Superior temporal gyrus (tissue), 1 donor: ENCODE data around the gene BSCL2.
A peak's percentile ranks its signal among the peaks of the same experiment; 100 is the strongest.
"Not testable (repeated sequence)": the region's sequence is repeated elsewhere in the genome, so short reads cannot be mapped to it uniquely, and the experiment has no call there.

ENCODE experiments used
- DNase-seq: peaks from one replicate; pipeline ENCODE4 v3.0.0-alpha.2; 2016; ENCODE audit errors: extremely low spot score

Gene BSCL2

DNA sequence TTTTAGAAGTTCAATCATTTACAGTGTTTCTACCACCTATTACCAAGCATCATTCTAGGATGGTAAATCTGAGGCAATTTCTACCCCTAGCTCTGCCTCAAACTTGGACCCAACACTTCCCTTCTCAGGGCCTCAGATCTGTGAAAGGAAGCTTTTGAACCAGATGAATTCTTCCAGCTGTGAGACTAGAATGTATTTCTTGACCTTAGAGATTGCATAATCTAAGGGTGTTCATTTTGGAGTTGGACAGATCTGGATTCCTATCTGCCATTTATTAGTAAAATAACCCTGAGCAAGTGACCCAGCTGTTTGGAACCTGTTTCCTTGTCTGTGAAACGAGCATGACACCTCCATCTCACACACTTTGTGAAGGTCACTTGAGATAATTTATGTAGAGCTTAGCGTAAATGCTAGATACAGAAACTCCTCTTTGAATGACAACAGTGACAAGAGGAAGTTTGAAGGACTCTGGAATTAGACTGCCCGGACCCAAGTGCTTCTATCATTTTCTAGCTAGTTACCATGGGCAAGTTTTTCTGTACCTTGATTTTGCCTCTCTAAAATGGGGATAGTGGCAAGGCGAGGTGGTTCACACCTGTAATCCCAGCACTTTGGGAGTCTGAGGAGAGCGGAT, 50.3 kb downstream of the BSCL2 start:
- no peak for DNase-seq

GRCh38 chr11:62654297-62654696, 52.9 kb downstream of the BSCL2 start:
- no peak for DNase-seq

GRCh38 chr11:62652161-62653006, 54.8 kb downstream of the BSCL2 start:
- DNase-seq, result no peak

DNA sequence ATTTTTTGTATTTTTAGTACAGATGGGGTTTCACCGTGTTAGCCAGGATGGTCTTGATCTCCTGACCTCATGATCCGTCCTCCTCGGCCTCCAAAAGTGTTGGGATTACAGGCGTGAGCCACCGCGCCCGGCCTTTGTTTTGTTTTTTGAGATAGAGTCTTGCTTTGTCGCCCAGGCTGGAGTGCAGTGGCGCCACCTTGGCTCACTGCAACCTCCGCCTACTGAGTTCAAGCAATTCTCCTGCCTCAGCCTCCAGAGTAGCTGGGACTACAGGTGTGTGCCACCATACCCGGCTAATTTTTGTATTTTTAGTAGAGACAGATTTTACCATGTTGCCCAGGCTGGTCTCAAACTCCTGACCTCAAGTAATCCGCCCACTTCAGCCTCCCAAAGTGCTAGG, 56.9 kb downstream of the BSCL2 start:
- DNase-seq, result not testable (repeated sequence)

- DNase-seq, result no peak
Measured at GRCh38 chr11:62649486-62649885, 57.7 kb downstream of the BSCL2 start.

- no peak for DNase-seq
Measured at GRCh38 chr11:62648967-62649364, 58.3 kb downstream of the BSCL2 start.

- DNase-seq, result no peak
Measured at GRCh38 chr11:62648185-62648966, 58.8 kb downstream of the BSCL2 start.

GRCh38 chr11:62647609-62648005, 59.6 kb downstream of the BSCL2 start:
- no peak for DNase-seq

GRCh38 chr11:62646825-62647608, 60.2 kb downstream of the BSCL2 start:
- no peak for DNase-seq

DNA sequence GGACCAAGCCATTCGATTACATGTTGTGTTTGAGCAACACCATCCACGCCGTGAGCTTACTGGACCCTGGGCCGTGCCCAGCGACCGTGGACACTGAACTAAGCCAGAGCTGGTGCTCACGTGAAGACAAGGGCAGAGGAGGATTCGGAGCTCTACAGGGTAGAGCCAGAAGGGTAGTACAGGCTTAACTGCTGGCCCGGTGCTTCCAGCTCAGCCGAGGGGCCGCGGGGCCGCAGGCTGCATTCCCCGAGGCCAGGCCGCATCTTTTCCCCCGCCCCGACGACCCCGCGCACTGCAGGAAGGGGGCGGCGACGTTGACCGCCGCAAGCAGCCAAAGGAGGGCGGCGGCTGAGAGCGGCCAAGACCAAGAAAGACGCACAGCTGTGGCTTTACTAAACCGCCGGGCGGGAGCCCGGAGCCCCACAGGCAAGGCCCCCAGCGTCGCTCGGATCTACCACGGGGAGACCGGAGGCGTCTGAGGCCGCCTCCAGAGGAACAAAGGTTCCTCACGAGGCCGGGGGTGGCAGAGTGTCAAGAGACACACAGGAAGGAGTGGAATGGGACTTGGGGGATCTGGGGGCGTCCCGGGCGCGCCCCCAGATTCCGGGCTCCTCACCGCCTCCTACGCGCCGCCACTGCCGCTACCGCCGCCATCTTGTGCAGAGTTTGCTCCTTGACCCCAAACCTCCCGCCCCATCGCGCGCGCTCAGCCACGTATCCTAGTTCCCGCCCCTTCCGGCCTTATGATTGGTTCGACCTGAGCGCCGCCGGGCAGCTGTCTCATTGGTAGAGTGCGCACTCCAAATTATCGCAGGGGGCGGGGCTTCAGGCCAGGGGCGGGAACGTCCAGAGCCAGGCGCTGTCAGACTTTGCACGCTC, 61.0 kb downstream of the BSCL2 start, which contains the start of gene GANAB:
Gene GANAB (minus strand): TSS at position 668 of the 879 bp plus-strand sequence. CDS start 14 bp downstream, at position 654.
- DNase-seq, result peak; percentile 98

GRCh38 chr11:62645671-62645945, 61.6 kb downstream of the BSCL2 start:
- no peak for DNase-seq

GRCh38 chr11:62644220-62644619, 63.0 kb downstream of the BSCL2 start:
- no peak for DNase-seq
